Stimulated activated memory B cell treated with anti-CD40 and anti-IgM and Interleukin-4, amounts not matched to agents 10 μg/mL and 1 μg/mL and 100 μg/mL, for 72 hours (primary cell): ENCODE data around the gene TBX5.

ENCODE experiments used
- ATAC-seq: fragments of 150-1000 bp; cut with Tn5 transposase; 2 replicates; pipeline ENCODE4 v1.10.0; 2021
- H3K27ac Mint-ChIP-seq: one replicate; pipeline ENCODE4 v1.8.0; 2022; ENCODE audit warnings: mild to moderate bottlenecking, mixed read lengths
- H3K27me3 Mint-ChIP-seq: one replicate; pipeline ENCODE4 v1.8.0; 2022; ENCODE audit warnings: mixed read lengths
- H3K36me3 Mint-ChIP-seq: one replicate; pipeline ENCODE4 v1.8.0; 2022; ENCODE audit warnings: mixed read lengths
- H3K4me1 Mint-ChIP-seq: one replicate; pipeline ENCODE4 v1.8.0; 2022; ENCODE audit warnings: mixed read lengths
- H3K4me3 Mint-ChIP-seq: one replicate; pipeline ENCODE4 v1.8.0; 2022; ENCODE audit warnings: mild to moderate bottlenecking, moderate library complexity, mixed read lengths
- H3K9me3 Mint-ChIP-seq: one replicate; pipeline ENCODE4 v1.8.0; 2022; ENCODE audit warnings: mixed read lengths

The TBX5 gene

DNA sequence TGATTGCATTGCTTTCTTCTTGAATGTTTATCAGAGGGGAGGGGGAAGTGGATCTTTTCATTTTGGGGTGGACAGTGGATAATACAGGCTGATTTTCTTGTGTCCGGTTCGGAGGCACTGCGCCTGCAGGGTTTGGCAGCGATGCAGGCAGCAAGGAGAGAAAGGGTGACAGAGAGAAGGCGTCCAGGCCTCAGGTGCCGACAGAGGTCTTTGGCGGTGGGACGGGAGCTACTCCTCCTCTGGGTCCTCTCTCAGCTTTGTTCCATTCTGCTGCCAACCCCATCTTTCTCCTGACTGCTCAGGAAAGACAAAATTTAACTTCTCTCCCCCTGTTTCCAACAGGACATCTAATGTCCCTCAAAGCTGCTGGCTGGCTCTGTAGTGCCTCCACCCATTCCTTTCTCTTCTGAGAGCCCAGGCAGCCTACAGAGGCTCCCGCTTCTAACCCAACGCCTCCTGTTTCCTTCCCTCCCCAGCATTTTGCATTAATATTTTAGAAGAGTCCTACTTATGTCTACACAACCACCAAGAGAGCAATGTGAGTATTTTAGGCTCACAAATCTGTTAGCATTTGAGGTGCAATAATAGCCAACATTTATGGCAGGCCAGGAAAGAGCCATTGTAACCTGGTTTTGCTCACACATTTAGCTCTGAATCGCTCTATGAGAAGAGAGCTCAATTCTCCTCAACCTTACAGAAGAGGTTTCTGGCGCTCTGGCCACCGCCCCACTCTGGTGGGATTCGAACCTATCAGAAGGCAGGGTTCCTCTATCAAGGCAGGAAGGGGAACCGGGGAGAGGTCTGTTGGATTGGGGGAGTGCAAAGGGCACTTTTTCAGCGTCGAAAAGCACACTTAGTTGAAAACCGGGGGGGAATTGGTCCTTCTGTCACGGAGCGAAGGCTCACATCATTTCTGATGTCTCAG is 7.1 kb upstream of the TBX5 start:
- H3K36me3 Mint-ChIP-seq = no peaks in the 10 kb centered on the region
- H3K4me1 Mint-ChIP-seq = peaks cover 15% of the 10 kb centered on the region
- H3K4me3 Mint-ChIP-seq = no peak overlapping the region
- no peak for ATAC-seq
- peaks cover 96% of the 10 kb centered on the region for H3K27me3 Mint-ChIP-seq
- H3K27ac Mint-ChIP-seq = no peak overlapping the region
- H3K9me3 Mint-ChIP-seq = no peaks in the 10 kb centered on the region

DNA sequence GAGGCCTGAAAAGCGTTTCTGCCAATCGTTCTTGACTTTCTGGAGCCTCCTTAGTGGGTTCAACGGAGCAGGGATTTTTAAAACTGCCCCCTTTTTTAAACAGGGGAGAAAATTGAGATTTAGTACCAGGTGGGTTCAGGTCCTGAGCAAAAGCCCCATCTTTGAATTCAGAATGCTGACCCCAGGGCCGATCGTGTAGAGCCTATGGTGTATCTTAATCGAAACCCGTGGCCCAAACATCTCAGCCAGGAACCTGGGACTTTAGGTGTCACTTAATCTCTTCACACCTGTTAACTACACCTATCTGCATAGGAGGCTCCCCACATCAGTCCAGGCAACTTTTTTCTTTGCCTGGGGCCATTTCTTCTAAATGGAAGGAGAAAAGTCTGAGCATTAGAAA is 6.4 kb upstream of the TBX5 start:
- H3K27me3 Mint-ChIP-seq = peaks cover 96% of the 10 kb centered on the region
- H3K9me3 Mint-ChIP-seq = no peaks in the 10 kb centered on the region
- H3K4me3 Mint-ChIP-seq = no peak overlapping the region
- no peak overlapping the region for H3K27ac Mint-ChIP-seq
- ATAC-seq = no peak
- peaks cover 15% of the 10 kb centered on the region for H3K4me1 Mint-ChIP-seq
- H3K36me3 Mint-ChIP-seq = no peaks in the 10 kb centered on the region

DNA sequence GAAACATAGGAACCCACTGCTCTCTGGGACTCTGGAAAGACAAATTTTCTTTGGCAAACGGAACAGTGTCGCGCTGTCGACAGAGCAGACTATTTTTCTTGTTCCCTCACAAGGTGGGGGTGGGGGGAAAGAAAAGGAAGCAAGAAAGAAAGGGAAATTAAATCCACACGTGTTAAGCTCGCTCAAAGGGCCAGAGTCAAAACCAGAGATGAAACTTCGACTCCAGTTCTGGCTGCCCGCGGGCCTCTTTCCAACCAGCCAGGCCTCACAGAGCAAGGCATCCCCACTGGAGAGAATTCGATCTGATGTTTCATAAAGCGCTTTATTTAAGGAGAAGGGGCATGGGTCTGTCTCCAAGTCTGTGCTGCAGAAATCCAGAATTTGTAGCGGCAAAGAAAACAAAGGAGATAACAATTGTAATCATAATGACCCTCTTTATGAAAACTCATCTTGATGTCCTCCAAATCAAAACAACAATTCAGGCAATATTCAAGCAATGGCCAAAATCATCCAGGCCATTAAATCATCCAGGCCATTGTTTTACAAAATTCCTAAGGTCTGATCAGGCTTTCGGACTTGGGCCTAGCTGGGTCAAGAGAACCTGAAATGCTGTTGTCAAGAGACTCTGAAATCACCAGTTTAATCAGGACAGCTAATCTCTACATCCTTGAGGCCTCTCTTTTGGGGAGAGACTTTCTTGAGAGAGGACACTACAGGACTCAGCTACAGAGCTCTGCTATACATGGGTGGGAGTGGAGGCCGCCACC is 5.3 kb upstream of the TBX5 start:
- Mint-ChIP-seq H3K27ac (no peak overlapping the region), H3K4me1 (peaks cover 15% of the 10 kb centered on the region), H3K27me3 (peaks cover 96% of the 10 kb centered on the region), H3K4me3 (no peak overlapping the region), H3K9me3 (no peaks in the 10 kb centered on the region), H3K36me3 (no peaks in the 10 kb centered on the region)
- no peak for ATAC-seq

DNA sequence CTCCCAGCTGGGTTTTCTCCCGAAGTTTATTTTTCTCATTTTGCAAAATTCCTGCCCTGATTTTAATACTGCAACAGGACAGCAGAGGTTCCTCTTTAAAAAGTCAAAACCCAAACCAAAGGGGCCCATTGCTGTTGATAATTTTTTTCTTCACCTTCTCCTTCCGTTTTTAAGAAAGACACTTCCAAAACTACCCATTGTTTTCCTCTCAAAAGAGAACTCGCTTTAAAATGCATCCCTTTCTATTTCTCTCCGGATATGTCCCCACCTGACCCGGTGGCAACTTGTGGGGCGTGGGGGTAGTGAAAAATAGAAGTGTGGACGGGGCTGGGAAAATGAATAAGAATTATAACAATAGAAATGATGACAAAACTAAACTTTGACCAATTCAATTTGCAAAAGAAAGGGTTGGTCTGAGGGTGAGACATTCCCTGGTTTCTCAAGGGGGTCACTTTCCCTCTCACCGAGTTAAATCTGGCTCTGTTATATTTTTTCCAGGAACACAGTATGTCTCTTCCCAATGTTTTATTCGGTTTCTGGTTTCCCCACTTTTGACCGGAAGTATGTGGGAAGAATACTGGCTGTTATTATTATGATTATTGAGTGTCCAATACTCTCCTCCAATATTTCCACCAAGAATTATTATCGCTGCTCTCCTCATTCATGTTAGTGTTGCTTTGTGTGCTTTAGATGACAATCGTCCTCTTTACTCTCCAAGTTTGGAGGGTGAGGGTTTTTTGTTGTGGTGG is 4.1 kb upstream of the TBX5 start:
- Mint-ChIP-seq H3K36me3 (no peaks in the 10 kb centered on the region), H3K4me1 (peaks cover 21% of the 10 kb centered on the region), H3K9me3 (no peaks in the 10 kb centered on the region), H3K4me3 (no peak overlapping the region), H3K27ac (no peak overlapping the region), H3K27me3 (peaks cover 97% of the 10 kb centered on the region)
- ATAC-seq = no peak

DNA sequence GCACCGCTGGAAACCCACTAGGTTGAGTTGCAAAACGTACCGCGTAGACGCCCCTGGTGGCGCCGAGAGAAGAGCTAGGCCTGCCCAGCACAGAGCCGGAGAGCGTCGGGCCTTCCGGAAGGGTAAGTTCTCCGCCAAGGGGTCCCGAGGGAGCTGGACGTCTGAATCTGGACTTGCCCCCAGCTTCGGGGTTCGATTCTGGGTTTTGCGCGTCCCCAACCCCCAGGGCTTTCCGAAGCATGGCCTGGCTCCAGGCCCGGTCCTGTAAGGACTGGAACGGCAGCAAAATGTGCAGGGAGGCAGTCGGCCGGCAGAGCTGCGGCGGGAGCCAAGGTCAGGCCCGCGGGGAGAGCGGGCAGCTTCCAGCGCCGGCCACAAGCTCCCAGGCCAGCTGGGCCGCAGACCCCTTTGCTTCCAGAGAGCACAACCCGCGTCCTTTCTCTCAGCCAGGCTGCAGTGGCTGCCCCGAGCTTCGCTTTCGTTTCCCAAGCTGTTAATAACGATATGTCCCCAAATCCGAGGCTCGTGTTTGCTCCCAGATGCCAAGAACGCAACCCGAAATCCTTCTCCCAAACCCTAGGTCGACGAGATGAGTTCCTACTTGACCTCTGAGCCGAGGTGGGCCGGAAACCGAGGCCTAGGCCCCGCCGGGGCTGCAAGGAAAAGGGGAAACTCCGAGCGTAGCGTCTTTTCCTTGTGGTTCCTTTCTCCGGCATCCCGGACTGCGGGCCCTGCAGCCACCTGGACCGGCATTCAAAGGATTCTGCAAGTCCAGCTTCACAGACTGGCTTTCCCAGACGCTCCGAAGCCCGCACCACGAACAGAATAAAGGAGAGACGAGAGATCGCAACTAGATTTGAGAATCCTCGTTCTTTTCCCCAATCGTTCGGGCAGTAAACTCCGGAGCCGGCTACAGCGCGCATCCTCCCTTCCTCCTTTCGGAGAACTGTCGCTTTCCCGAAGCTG is 3.2 kb upstream of the TBX5 start:
- no peak for ATAC-seq

DNA sequence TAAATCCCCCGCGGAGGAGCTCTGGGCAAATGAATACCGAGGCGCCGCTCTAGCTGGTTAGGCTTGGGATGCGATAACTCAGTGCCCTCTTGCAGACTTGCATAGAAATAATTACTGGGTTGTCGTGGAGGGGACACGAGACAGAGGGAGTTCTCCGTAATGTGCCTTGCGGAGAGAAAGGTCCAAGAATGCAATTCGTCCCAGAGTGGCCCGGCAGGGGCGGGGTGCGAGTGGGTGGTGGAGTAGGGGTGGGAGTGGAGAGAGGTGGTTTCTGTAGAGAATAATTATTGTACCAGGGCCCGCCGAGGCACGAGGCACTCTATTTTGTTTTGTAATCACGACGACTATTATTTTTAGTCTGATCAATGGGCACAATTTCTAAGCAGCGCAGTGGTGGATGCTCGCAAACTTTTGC is 2.5 kb upstream of the TBX5 start:
- no peak overlapping the region for H3K4me3 Mint-ChIP-seq
- peaks cover 21% of the 10 kb centered on the region for H3K4me1 Mint-ChIP-seq
- peaks cover 96% of the 10 kb centered on the region for H3K27me3 Mint-ChIP-seq
- no peaks in the 10 kb centered on the region for H3K36me3 Mint-ChIP-seq
- H3K9me3 Mint-ChIP-seq = no peaks in the 10 kb centered on the region
- no peak for ATAC-seq
- H3K27ac Mint-ChIP-seq = no peak overlapping the region

More for the DNA sequence above, 3.2 kb upstream of the TBX5 start:
- H3K4me3 Mint-ChIP-seq = peak overlapping the region; percentile 52
- H3K9me3 Mint-ChIP-seq = no peaks in the 10 kb centered on the region
- no peaks in the 10 kb centered on the region for H3K36me3 Mint-ChIP-seq
- peaks cover 96% of the 10 kb centered on the region for H3K27me3 Mint-ChIP-seq
- peaks cover 21% of the 10 kb centered on the region for H3K4me1 Mint-ChIP-seq
- H3K27ac Mint-ChIP-seq = no peak overlapping the region

DNA sequence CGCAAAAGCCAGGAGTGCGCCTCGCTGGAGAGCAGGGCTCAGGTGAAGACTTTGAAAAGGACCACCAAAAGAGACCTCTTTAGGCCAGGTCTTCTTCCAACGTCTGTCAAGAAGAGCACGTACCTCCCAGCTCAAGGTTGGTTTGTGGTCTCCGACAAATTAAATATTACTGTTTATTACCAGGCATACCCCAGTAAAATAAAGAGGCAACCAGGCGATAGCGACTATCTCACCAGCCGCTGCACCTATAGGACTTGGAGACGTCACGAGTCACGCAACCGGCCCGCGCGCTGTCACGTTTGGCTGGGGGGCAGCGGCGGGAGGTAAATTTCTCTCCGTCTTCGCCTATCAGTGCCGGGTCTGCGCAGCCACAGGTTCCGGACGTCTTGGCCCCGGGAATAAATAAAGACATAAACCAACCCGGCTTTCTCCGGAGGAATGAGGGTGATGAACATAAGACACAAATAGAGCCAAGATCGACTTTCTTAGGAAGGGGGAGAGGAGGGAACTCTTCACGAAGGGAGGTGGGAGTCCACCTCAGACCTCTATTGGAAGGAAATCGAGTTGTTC is 2.0 kb upstream of the TBX5 start:
- no peak overlapping the region for H3K27ac Mint-ChIP-seq
- H3K9me3 Mint-ChIP-seq = no peaks in the 10 kb centered on the region
- H3K4me3 Mint-ChIP-seq = no peak overlapping the region
- H3K36me3 Mint-ChIP-seq = no peaks in the 10 kb centered on the region
- peaks cover 21% of the 10 kb centered on the region for H3K4me1 Mint-ChIP-seq
- peaks cover 96% of the 10 kb centered on the region for H3K27me3 Mint-ChIP-seq
- no peak for ATAC-seq

DNA sequence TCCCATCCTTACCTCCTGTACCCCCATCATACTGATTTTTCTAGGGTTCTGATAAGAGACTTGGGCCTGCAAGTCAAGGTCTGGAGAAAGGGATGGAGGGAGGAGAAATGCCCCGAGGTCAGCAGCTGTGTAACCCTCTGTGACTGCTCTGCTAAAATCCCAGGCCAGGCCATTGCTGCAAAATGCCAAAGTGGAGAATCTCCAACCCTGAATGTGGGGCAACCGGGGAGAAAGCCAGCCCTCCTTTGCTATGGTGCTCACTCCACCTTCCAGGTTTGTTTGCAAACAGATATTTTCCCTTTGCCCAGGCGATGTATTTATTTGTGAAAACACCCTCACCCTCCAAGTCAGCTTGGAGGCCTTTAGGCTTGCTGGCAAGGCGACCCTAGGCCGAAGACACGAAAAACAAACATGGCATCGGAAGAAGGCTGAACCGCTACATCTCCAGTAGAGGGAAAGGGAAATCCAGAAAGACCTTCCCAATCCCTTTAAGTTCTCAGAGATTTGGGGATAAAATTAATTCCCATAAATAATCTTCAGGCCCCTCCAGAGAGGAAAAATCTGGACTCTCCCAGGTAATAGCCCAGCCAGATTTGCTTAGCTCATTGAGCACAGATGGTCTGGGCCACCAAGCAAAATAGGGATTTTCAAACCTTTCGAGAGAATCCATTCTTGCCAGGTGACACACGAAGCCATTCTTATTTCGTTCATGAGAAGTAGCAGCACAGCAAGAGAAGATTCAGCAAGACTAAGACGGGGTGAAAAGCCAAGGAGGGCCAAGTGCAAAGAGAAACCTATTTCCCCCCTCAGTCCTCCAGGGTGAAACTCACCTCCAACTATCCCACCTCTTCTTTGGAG is 1.3 kb upstream of the TBX5 start:
- no peak overlapping the region for H3K4me3 Mint-ChIP-seq
- H3K9me3 Mint-ChIP-seq = no peaks in the 10 kb centered on the region
- H3K27me3 Mint-ChIP-seq = peaks cover 96% of the 10 kb centered on the region
- ATAC-seq = no peak
- H3K27ac Mint-ChIP-seq = no peak overlapping the region
- H3K4me1 Mint-ChIP-seq = peaks cover 21% of the 10 kb centered on the region
- no peaks in the 10 kb centered on the region for H3K36me3 Mint-ChIP-seq

DNA sequence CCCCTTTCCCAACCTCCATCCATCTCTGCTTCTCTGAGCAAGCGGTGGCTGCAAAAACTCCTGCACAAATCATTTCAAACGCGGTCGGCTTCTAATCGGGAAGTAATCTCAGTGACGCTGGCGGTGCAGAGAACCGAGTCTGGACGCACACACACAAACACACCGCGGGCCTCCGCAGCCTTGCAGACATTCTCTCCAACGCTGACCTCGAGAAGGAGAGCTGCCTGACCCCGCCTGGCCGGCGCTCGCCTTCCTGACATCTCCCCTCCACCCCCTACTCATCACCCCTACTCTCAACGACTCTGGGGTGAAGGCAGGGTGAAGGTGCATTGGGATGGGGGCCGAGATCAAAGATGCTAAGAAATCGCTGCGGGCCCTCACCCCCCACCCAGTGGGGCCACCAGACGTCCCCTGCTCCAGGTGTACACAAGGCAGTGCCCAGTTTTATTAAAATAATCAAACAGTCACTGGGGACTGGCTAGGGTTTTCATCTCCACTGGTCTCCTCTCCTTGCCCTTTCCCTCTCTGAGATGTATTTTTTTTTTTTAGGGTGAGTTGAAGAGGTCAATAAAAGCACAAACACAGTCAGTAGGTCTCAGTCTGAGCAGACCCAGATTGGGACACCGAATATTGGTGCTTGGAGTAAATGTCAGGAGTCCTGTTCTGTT is 506 bp upstream of the TBX5 start:
- Mint-ChIP-seq H3K4me1 (peaks cover 21% of the 10 kb centered on the region), H3K4me3 (no peak overlapping the region), H3K36me3 (no peaks in the 10 kb centered on the region), H3K27me3 (peaks cover 96% of the 10 kb centered on the region), H3K27ac (no peak overlapping the region), H3K9me3 (no peaks in the 10 kb centered on the region)
- ATAC-seq = no peak

DNA sequence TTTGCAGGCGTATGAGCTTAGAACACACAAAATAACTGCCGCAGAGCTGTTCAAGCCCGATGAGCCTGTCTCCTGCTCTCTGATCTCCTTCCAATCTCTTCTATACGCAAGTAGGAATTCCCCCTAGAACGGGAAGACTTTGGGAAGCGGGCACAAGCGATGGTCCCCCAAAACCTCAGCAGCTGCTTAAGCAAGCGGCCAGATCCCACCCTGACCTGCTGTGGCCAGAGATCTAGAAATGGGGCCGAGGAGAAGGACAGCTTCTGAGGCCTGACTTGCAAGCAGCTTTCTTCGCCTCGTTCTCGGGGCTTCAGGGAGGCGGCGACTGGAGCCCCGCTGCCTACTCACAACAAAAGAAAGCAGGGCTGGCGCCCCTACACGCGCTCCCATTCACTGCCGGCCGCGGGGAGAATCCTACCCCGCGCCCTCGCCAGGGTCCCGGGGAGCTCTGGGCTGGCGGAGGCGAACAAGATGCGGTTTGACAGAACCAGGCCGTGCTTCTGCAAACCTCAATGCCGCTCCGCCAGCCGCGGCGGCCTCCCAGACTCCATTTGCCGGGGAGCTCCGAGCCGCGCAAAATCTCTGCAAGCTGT is 922 bp downstream of the TBX5 start:
- Mint-ChIP-seq H3K27me3 (peaks cover 96% of the 10 kb centered on the region), H3K4me3 (no peak overlapping the region), H3K36me3 (no peaks in the 10 kb centered on the region), H3K4me1 (peaks cover 21% of the 10 kb centered on the region), H3K27ac (no peak overlapping the region), H3K9me3 (no peaks in the 10 kb centered on the region)
- ATAC-seq = no peak

DNA sequence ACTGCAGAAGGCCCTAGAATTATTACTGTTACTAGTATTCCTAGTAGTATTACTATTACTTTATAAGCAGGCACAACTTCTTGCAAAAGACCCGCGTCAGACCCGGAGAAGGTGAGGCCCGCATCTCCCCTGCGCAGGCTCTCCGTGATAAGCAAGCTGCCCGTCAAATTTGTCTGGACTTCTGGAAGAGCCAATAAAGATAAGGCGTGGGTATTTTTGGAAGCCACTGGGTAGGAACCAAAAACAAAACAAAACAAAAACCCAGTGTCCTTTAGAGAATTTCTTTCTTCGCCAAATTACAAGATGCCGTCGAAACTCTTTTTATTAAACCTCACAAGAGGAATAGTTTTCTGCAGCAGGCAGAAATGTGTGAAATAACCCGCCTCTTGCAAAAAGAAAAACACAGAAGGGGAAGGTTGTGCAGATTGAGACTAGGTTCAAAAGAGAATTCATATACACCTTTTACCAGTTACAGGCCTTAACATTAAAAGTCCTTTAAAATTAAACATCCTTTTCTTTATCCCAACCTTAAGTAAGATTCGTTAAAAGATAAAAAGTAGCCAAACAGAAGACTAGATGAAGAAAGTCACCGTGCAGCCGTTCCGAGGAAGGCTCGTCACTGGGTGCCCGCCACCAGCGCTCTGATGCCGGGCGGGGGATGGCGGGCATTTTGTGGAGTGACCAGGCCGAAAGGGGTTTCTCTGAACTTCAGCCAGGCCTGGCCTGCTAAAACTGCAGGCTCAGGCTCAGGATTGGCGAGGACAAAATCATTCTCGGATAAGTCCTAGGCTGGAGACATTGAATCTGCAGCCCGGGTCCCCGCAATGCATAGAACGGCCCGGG is 1.6 kb downstream of the TBX5 start:
- Mint-ChIP-seq H3K9me3 (no peaks in the 10 kb centered on the region), H3K4me1 (peaks cover 13% of the 10 kb centered on the region), H3K27ac (no peak overlapping the region), H3K4me3 (no peak overlapping the region), H3K27me3 (peaks cover 91% of the 10 kb centered on the region), H3K36me3 (no peaks in the 10 kb centered on the region)
- ATAC-seq = no peak

DNA sequence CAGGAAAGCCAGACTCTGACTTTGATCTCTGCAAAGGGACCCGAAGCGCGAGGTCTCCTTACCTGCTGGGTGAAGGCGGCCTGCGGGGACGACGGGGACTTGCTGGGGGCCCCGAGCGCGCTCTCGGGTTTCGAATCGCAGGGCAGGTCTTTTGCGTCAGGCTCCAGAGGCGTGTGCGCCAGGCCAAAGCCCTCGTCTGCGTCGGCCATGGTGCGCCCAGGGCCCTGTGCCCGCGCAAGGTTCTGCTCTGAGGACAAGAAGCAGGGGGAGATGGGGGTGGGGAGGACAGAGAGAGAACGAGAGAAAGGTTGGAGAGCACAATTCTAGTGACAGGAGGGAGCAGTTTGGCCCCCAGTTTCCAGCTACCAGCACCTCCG is 2.3 kb downstream of the TBX5 start:
- no peaks in the 10 kb centered on the region for H3K36me3 Mint-ChIP-seq
- H3K4me3 Mint-ChIP-seq = no peak overlapping the region
- no peak for ATAC-seq
- peaks cover 9% of the 10 kb centered on the region for H3K4me1 Mint-ChIP-seq
- H3K27ac Mint-ChIP-seq = no peak overlapping the region
- H3K9me3 Mint-ChIP-seq = no peaks in the 10 kb centered on the region
- H3K27me3 Mint-ChIP-seq = peaks cover 91% of the 10 kb centered on the region
